ENCODE measurements around the gene WDR7. TPM values are rescaled to one million over a fixed set of nuclear protein-coding genes. Genes with fewer than 3 reads are reported as not detected.

The WDR7 gene
- total and polyA plus RNA-seq, 9 of the 15 experiments (the other 6 are each of a cell fraction or from before 2014, with no cell fraction given), result 1.4 to 9.4 (median 5.3) TPM

DNA sequence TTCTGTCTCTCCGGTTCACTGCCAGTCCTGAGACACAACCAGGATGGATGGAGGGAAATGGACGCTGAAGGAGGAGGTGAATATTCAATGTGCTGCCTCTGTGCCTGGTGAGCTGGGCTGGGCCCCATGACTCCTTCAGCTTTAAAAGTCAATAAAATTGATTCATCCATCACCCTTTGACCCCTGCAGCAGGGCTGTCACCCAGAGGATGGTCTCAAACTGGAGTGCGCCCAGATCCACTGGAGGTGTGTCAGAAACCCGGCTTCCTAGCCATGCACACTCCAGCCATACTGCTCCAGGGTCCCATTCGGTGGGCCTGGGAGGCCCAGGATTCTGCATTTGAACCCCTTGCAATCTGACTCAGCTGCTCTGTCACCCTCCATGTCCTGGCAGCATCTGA is 401.6 kb downstream of the WDR7 start:
- ATAC-seq (no peak), DNase-seq (ENCODE audit: extremely low read depth in 1 of 4, low spot score in 3 of 4) (no peak), FAIRE-seq (no peak)
- no peak overlapping the region for H3K9ac ChIP-seq (ENCODE audit: insufficient read depth in 1 of 2, low read depth in 2 of 2, low read length in 2 of 2)
- no peaks in the 10 kb centered on the region for H3K79me2 ChIP-seq (ENCODE audit: control insufficient read depth, insufficient read depth, low read length)
- no TSS peak for BruUV-seq (replicated peaks)
- peaks cover 10 to 12% of the 10 kb centered on the region in 2 experiments; a peak in 3 of 5 replicates for H3K4me1 ChIP-seq (replicated peaks in 1 of 2; ENCODE audit: control insufficient read depth in 2 of 2, insufficient read depth in 2 of 2, low read length in 2 of 2)
- H3K9me3 ChIP-seq (replicated peaks; ENCODE audit: control insufficient read depth, insufficient read depth, low read depth, low read length), result no peaks in the 10 kb centered on the region
- H2AFZ ChIP-seq (ENCODE audit: low read depth, low read length), result no peak overlapping the region
- H3K4me3 ChIP-seq, result no peak overlapping the region
- no peak overlapping the region for H3K4me2 ChIP-seq (ENCODE audit: insufficient read depth, low read length)
- in situ Hi-C loops (cut with MboI), result no loop called here
- POLR2A ChIA-PET, result interaction anchor here (0.9 kb wide), 1 partner anchor 12 kb away, joined by 5 read pairs; no protein-coding TSS in a partner anchor
- H3K9me1 ChIP-seq (ENCODE audit: control insufficient read depth, insufficient read depth, low read length), result no peaks in the 10 kb centered on the region
- peaks cover 6% of the 10 kb centered on the region for H4K20me1 ChIP-seq (replicated peaks; ENCODE audit: control insufficient read depth, insufficient read depth, low read length)
- peaks cover 0 to 26% of the 10 kb centered on the region in 2 experiments; a peak in 2 of 5 replicates for H3K27me3 ChIP-seq (ENCODE audit: control insufficient read depth in 2 of 2, insufficient read depth in 2 of 2, low read length in 2 of 2)
- intact Hi-C loops (cut with micrococcal nuclease), result no loop called here
- WGBS (ENCODE audit: insufficient coverage, low coverage, missing lambda C conversion rate), result 20% methylated on average over 5 of the region's 5 CpGs
- no peaks in the 10 kb centered on the region for H3K36me3 ChIP-seq (ENCODE audit: control insufficient read depth, insufficient read depth, low read length)
- TF ChIP-seq EP300 (IDR thresholded peaks at IDR 0.05; ENCODE audit: low read length), result no peak
- TF ChIP-seq ZNF316 (IDR thresholded peaks at IDR 0.05), result no peak
- no peak for TF ChIP-seq POLR2AphosphoS5 (IDR thresholded peaks at IDR 0.05; ENCODE audit: control insufficient read depth, insufficient read depth, low read depth, low read length)
- TF ChIP-seq NFIX (CRISPR knock-in tag; IDR thresholded peaks at IDR 0.05; ENCODE audit: low read depth), result no peak
- no peak for TF ChIP-seq ZFP1 (CRISPR knock-in tag; IDR thresholded peaks at IDR 0.05)
- no peak for TF ChIP-seq PHF8 (IDR thresholded peaks at IDR 0.05; ENCODE audit: borderline replicate concordance, low read length)
- TF ChIP-seq ZKSCAN1 (IDR thresholded peaks at IDR 0.05; ENCODE audit: low read depth, low read length), result no peak
- TF ChIP-seq ZNF589 (CRISPR knock-in tag; IDR thresholded peaks at IDR 0.05; ENCODE audit: low read depth), result no peak
- TF ChIP-seq, protein P1, sequence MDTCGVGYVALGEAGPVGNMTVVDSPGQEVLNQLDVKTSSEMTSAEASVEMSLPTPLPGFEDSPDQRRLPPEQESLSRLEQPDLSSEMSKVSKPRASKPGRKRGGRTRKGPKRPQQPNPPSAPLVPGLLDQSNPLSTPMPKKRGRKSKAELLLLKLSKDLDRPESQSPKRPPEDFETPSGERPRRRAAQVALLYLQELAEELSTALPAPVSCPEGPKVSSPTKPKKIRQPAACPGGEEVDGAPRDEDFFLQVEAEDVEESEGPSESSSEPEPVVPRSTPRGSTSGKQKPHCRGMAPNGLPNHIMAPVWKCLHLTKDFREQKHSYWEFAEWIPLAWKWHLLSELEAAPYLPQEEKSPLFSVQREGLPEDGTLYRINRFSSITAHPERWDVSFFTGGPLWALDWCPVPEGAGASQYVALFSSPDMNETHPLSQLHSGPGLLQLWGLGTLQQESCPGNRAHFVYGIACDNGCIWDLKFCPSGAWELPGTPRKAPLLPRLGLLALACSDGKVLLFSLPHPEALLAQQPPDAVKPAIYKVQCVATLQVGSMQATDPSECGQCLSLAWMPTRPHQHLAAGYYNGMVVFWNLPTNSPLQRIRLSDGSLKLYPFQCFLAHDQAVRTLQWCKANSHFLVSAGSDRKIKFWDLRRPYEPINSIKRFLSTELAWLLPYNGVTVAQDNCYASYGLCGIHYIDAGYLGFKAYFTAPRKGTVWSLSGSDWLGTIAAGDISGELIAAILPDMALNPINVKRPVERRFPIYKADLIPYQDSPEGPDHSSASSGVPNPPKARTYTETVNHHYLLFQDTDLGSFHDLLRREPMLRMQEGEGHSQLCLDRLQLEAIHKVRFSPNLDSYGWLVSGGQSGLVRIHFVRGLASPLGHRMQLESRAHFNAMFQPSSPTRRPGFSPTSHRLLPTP (IDR thresholded peaks at IDR 0.05; ENCODE audit: borderline replicate concordance, extremely low read depth, insufficient read length), result no peak
- H3K27ac ChIP-seq (ENCODE audit: extremely low read depth, low read depth, low read length), result no peak overlapping the region
- CTCF ChIA-PET (ENCODE audit: low intra/inter-chr PET ratio), result no interaction called here

All from K562 (cell line).